Measurements from ENCODE around the gene UQCRHL.
A peak's percentile ranks its signal among the peaks of the same experiment; 100 is the strongest.

UQCRHL gene

GRCh38 chr1:15803380-15803779 lies 4.1 kb downstream of the UQCRHL start:
- Histone ChIP-seq H2BK120ac (ENCODE audit: low read depth, low read length) (no peak overlapping the region), H3K79me1 (ENCODE audit: low read depth, low read length) (no peaks in the 10 kb centered on the region), H3K9ac (ENCODE audit: low read depth, low read length, poor library complexity) (no peak overlapping the region), H2BK12ac (ENCODE audit: low read length) (no peak overlapping the region), H2BK5ac (ENCODE audit: low read length) (no peak overlapping the region), H3K23ac (ENCODE audit: low read depth, low read length, poor library complexity) (no peak overlapping the region), H3K4me1 (ENCODE audit: control insufficient read depth in 2 of 2, insufficient read depth in 1 of 2, low read depth in 1 of 2, low read length in 2 of 2) (peaks cover 8 to 22% of the 10 kb centered on the region in 2 donors), H3K27ac (replicated peaks; ENCODE audit: low read length) (no peak overlapping the region), H3K36me3 (replicated peaks in 1 of 2; ENCODE audit: control insufficient read depth in 2 of 2, insufficient read depth in 2 of 2, low read length in 2 of 2) (no peaks in the 10 kb centered on the region), H2AK5ac (ENCODE audit: low read depth, low read length) (no peak overlapping the region), H3K9me3 (replicated peaks in 1 of 2; ENCODE audit: control insufficient read depth in 2 of 2, insufficient read depth in 1 of 2, low read depth in 1 of 2, low read length in 2 of 2) (no peaks in the 10 kb centered on the region), H2BK15ac (ENCODE audit: low read length) (no peak overlapping the region), H3K4ac (ENCODE audit: low read length) (no peak overlapping the region), H4K91ac (ENCODE audit: low read depth, low read length, poor library complexity) (no peak overlapping the region), H3K4me3 (ENCODE audit: low read length in 2 of 2) (no peak overlapping the region), H3K4me2 (ENCODE audit: insufficient read depth, low read length, poor library complexity, severe bottlenecking) (no peak overlapping the region), H3K18ac (ENCODE audit: low read length) (no peak overlapping the region), H3K27me3 (ENCODE audit: control insufficient read depth in 3 of 3, insufficient read depth in 3 of 3, low read depth in 1 of 3, low read length in 3 of 3) (peaks cover 0 to 6% (median 0%) of the 10 kb centered on the region in 3 experiments), H2AFZ (ENCODE audit: low read length) (no peak overlapping the region), H4K8ac (ENCODE audit: low read depth, low read length) (no peak overlapping the region), H3K14ac (ENCODE audit: low read length) (no peak overlapping the region)
- WGBS, 2 donors (ENCODE audit: extremely low coverage in 2 of 2, insufficient read length in 2 of 2, insufficient replicate concordance in 1 of 2) = no CpG with 5 or more reads among the region's 4 CpGs
- DNase-seq (ENCODE audit: low spot score) = no peak

GRCh38 chr1:15802234-15802965 lies 5.0 kb downstream of the UQCRHL start:
- Histone ChIP-seq H3K4me1 (ENCODE audit: control insufficient read depth in 2 of 2, insufficient read depth in 1 of 2, low read depth in 1 of 2, low read length in 2 of 2) (peaks cover 8 to 22% of the 10 kb centered on the region in 2 donors), H3K27ac (replicated peaks; ENCODE audit: low read length) (no peak overlapping the region)

GRCh38 chr1:15799928-15800835 lies 7.3 kb downstream of the UQCRHL start:
- WGBS, 2 donors (ENCODE audit: extremely low coverage in 2 of 2, insufficient read length in 2 of 2, insufficient replicate concordance in 1 of 2) = no CpG with 5 or more reads among the region's 22 CpGs
- Histone ChIP-seq H2BK12ac (ENCODE audit: low read length) (no peak overlapping the region), H3K27ac (replicated peaks; ENCODE audit: low read length) (no peak overlapping the region)

More at GRCh38 chr1:15802234-15802965, 5.0 kb downstream of the UQCRHL start:
- Histone ChIP-seq H3K27me3 (ENCODE audit: control insufficient read depth in 3 of 3, insufficient read depth in 3 of 3, low read depth in 1 of 3, low read length in 3 of 3) (peaks cover 0 to 6% (median 0%) of the 10 kb centered on the region in 3 experiments), H3K4me3 (ENCODE audit: low read length in 2 of 2) (no peak overlapping the region), H3K4ac (ENCODE audit: low read length) (no peak overlapping the region), H3K36me3 (replicated peaks in 1 of 2; ENCODE audit: control insufficient read depth in 2 of 2, insufficient read depth in 2 of 2, low read length in 2 of 2) (no peaks in the 10 kb centered on the region), H2AFZ (ENCODE audit: low read length) (no peak overlapping the region), H3K18ac (ENCODE audit: low read length) (no peak overlapping the region), H3K14ac (ENCODE audit: low read length) (no peak overlapping the region), H3K4me2 (ENCODE audit: insufficient read depth, low read length, poor library complexity, severe bottlenecking) (no peak overlapping the region), H3K9me3 (replicated peaks in 1 of 2; ENCODE audit: control insufficient read depth in 2 of 2, insufficient read depth in 1 of 2, low read depth in 1 of 2, low read length in 2 of 2) (no peaks in the 10 kb centered on the region), H3K9ac (ENCODE audit: low read depth, low read length, poor library complexity) (no peak overlapping the region), H2BK15ac (ENCODE audit: low read length) (no peak overlapping the region), H3K79me1 (ENCODE audit: low read depth, low read length) (no peaks in the 10 kb centered on the region), H3K23ac (ENCODE audit: low read depth, low read length, poor library complexity) (no peak overlapping the region), H2BK12ac (ENCODE audit: low read length) (no peak overlapping the region), H4K91ac (ENCODE audit: low read depth, low read length, poor library complexity) (no peak overlapping the region), H2BK5ac (ENCODE audit: low read length) (no peak overlapping the region), H4K8ac (ENCODE audit: low read depth, low read length) (no peak overlapping the region), H2AK5ac (ENCODE audit: low read depth, low read length) (no peak overlapping the region), H2BK120ac (ENCODE audit: low read depth, low read length) (no peak overlapping the region)
- no CpG with 5 or more reads among the region's 17 CpGs for WGBS, 2 donors (ENCODE audit: extremely low coverage in 2 of 2, insufficient read length in 2 of 2, insufficient replicate concordance in 1 of 2)
- no peak for DNase-seq (ENCODE audit: low spot score)

More at GRCh38 chr1:15799928-15800835, 7.3 kb downstream of the UQCRHL start:
- Histone ChIP-seq H3K14ac (ENCODE audit: low read length) (no peak overlapping the region), H2BK120ac (ENCODE audit: low read depth, low read length) (no peak overlapping the region), H3K4me1 (ENCODE audit: control insufficient read depth in 2 of 2, insufficient read depth in 1 of 2, low read depth in 1 of 2, low read length in 2 of 2) (peaks cover 8 to 22% of the 10 kb centered on the region in 2 donors), H3K79me1 (ENCODE audit: low read depth, low read length) (no peaks in the 10 kb centered on the region), H4K91ac (ENCODE audit: low read depth, low read length, poor library complexity) (no peak overlapping the region), H4K8ac (ENCODE audit: low read depth, low read length) (no peak overlapping the region), H3K27me3 (ENCODE audit: control insufficient read depth in 3 of 3, insufficient read depth in 3 of 3, low read depth in 1 of 3, low read length in 3 of 3) (peaks cover 0 to 6% (median 0%) of the 10 kb centered on the region in 3 experiments), H2BK5ac (ENCODE audit: low read length) (no peak overlapping the region), H2AFZ (ENCODE audit: low read length) (peak overlapping the region; percentile 36), H2AK5ac (ENCODE audit: low read depth, low read length) (peak overlapping the region; percentile 9), H3K36me3 (replicated peaks in 1 of 2; ENCODE audit: control insufficient read depth in 2 of 2, insufficient read depth in 2 of 2, low read length in 2 of 2) (no peaks in the 10 kb centered on the region), H3K4me2 (ENCODE audit: insufficient read depth, low read length, poor library complexity, severe bottlenecking) (peak overlapping the region; percentile 21), H3K18ac (ENCODE audit: low read length) (peak overlapping the region; percentile 25), H3K23ac (ENCODE audit: low read depth, low read length, poor library complexity) (no peak overlapping the region), H3K9ac (ENCODE audit: low read depth, low read length, poor library complexity) (peak overlapping the region; percentile 39), H2BK15ac (ENCODE audit: low read length) (no peak overlapping the region), H3K9me3 (replicated peaks in 1 of 2; ENCODE audit: control insufficient read depth in 2 of 2, insufficient read depth in 1 of 2, low read depth in 1 of 2, low read length in 2 of 2) (no peaks in the 10 kb centered on the region), H3K4me3 (ENCODE audit: low read length in 2 of 2) (no peak overlapping the region), H3K4ac (ENCODE audit: low read length) (no peak overlapping the region)
- DNase-seq (ENCODE audit: low spot score) = no peak

Measured in neuronal stem cell (in vitro differentiated cells).